HG02884 (cell line): ENCODE data around the gene KATNAL2.
"Not testable (repeated sequence)": the region's sequence is repeated elsewhere in the genome, so short reads cannot be mapped to it uniquely, and the experiment has no call there.

Experiments used
- ATAC-seq: cut with Tn5 transposase; IDR thresholded peaks from one replicate; pipeline ENCODE4 v1.9.1; 2021; ENCODE audit warnings: mild to moderate bottlenecking, moderate library complexity; ENCODE audit not compliant: unreplicated experiment

KATNAL2 gene

DNA sequence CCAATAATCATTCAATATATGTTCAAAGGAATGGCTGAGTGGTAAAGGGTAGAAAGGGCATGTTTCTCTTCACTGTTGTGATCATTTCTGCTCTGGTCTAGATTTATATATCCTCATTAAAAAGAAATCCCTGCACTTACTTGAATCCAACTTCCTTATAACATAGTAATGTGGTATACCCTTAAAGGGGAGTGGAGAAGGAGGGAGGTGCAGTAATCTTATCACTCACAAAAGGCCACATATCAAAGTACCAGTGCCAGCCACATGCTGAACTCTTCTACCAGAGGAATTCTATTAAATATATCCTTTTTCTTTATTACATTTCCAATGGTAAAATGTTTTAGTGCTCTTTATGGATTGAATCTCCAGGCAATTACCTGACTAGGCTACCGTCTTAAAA lies 3.3 kb downstream of the KATNAL2 start:
- ATAC-seq: no peak

DNA sequence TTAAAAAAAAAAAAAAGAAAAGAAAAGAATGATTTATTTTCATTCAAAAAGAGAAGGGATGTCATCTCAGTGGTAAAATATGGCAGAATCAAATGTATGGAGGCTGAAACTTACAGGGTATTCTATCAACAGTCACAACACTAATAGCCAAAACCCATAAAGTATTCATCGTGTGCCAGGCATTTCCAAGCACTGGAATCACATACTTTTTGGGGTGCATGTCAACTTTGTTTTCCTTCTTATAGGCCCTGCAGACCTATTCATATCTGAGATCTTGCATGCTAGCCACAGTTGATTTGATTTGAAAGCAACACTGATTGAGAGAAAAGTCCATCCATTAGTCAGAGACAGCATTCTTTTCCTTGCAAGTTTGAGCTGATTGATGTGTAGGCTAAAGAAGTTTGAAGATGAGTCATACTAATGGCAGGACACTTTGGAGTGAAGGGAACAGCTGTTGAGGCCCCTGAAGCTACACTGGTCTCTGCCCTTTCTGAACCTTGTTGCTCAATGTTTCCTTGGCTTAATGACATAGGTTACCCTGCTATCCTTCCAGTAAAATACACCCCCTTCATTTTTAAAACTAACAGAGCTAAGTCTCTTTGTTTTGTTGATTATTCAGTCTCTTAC lies 22.0 kb downstream of the KATNAL2 start:
- no peak for ATAC-seq

DNA sequence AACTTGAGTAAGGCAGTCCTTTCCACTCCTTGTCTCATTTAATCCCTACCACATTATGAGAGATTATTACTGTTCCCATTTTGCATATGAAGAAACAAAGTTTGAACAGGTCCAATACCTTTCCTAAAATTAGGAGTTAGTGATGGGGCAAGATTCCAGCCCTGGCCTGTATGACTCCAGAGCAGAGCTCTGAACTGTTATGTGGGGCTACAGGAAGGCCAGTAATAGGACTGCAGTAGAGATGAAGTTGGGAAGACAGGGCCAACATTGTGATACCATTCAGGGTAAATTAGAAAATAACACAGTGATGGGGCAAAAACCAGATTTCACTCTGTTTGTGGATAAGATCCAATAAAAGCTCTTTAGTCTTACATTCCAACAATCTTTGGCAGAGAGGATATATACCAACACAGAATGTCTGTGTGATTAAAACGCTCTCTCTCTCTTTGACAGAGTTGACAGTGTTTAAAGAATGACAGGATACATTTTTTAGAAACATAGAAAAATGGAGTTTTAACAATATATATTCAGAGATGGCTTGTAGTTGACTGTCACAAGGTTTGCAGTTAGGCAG lies 22.7 kb downstream of the KATNAL2 start:
- ATAC-seq: no peak

DNA sequence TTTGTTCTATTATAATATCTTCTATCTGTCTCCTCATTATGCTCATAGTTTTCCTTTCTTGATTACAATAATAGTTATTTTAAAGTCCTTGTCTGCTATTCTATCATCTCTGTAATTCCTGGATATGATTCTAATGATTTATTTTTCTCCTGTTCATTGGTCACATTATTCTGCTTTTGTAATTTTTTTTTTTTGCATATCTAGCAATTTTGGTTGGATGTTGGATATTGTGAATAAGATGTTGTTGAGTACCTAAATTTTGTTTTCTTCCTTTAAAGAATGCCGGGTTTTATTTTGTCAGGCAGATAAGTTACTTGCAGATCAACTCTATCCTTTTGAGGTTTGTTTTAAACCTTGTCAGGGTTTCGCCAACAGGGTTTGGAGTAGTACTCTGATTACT lies 25.2 kb downstream of the KATNAL2 start:
- ATAC-seq: no peak

DNA sequence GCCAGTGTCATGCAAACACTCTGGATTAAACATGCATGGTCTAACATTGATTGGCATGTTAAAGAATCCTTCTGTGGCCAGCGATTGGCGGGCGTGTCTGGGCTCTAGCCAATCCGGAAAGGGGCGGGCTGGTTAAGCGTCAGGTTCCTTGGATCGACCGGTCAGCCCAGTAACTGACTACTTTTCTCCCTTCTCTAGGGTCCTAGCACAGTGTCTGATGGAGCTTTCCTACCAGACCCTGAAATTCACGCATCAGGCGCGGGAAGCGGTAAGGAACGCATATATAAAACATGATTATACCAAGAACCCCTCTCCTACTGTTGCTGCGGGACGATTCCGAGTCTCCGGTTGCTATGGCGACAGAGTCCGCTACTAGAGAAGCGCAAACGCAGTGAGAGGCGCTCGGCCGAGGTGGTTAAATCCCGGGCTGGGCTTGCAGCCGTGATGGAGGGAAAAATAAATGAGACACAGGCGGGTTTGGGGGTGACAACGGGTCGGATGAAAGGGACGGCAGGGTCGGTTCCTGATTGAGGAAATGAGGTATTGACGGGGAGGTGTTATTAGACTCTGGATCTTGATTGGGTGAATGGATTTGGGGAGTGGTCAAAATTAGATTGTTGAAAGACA lies 29.4 kb downstream of the KATNAL2 start:
- peak; percentile 98 for ATAC-seq

DNA sequence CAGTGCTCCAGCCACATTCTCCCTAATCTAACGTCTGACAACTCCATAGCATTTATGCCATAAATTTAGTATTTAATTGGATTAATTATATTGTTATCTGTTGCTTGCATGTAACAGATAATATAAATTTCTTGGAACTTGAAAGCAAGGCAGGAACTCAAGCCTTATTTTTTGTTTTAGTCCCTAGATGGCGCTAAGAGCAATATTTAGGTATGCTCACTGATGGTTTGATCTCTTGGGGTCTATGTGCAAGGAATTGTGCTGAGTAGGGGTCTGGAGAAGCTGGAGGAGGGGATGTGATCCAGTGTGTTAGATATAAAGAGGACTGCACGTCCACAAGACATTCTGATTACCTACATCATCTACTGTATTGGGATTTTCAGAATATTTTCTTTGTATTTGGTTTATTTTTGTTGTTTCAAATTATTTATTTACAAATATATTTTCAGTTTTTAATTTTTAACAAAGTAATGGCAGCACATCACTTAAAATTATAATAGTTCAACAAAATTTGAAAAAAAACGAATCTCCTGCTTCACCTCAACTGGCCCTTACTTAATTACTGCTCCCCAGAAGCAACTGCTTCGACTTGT lies 32.8 kb downstream of the KATNAL2 start:
- ATAC-seq: no peak

DNA sequence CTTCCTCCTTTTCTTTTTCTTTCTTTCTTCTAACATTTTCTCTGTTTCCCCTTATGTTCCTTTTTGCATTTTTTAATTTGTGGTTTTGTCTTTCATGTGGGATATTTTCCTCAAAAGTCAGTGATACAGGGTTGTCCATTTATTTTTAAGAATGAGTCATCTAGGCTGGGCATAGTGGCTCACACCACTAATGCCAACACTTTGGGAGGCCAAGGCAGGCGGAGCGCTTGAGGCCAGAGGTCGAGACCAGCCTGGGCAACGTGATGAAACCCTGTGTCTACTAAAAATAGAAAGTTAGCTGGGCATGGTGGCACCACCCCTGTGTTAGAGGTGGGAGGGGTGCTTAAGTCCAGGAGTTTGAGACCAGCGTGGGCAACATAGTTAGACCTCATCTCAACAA lies 35.8 kb downstream of the KATNAL2 start:
- no peak for ATAC-seq

DNA sequence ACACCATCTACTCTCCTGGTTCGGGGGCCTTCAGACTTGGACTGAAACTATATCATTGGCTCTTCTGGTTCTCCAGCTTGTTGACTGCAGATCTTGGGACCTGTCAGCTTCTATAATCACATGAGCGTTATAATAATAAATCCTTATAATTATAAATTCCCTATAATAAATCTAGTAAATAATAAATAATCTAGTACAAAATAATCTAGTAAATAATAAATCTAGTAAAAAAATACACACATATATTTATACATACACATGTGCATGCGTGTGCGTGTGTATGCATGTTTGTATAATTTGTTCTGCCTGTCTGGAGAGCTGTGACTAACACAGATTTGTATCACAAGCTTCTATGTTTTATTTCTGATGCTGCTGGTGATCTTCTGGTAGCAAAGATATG lies 40.8 kb downstream of the KATNAL2 start:
- no peak for ATAC-seq

DNA sequence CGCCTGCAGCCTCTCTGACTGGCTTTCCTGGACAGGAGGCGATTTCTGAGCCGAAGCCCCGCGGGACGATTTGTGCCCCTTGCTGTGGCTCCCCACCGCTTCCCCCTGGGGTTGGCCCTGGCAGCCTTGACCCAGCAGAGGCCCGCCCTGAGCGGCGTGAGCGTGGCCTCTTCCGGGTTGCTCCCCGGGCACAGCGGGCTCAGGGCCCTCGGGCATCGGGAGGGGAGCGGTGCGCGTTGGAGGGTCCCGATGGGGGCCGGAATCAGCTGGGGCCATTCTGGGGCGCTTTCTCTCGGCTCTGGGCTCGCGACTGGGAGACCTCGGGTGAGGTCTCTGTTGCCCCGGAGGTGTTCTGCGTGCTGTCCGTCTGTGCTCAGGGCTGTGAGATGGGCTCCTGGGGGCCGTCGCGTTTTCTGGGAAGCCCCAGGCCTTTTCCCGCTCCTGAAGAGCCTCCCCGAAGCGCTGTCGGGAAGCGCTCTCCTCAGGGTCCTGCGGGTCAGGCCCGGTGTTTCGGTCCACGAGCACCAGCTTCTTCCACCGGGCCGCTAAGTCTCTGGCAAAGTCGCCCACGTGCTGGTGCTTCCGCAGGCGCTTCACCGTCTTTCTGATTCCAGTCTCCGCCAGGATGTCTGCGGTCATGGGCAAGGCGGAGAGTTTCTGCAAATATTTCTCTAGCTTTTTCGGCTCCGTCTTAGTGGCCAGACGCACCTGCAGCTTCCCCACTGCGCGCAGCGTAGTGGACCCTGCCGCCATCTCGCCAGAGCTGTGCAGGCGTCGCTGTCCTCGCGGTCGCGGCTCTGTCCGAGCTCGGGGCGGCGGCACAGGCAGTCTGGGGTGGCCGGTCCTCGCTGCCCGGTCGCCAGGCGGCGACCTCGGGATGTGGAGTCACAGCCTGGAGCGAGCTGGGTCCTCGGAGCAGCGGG lies 46.5 kb downstream of the KATNAL2 start:
- not testable (repeated sequence) for ATAC-seq

DNA sequence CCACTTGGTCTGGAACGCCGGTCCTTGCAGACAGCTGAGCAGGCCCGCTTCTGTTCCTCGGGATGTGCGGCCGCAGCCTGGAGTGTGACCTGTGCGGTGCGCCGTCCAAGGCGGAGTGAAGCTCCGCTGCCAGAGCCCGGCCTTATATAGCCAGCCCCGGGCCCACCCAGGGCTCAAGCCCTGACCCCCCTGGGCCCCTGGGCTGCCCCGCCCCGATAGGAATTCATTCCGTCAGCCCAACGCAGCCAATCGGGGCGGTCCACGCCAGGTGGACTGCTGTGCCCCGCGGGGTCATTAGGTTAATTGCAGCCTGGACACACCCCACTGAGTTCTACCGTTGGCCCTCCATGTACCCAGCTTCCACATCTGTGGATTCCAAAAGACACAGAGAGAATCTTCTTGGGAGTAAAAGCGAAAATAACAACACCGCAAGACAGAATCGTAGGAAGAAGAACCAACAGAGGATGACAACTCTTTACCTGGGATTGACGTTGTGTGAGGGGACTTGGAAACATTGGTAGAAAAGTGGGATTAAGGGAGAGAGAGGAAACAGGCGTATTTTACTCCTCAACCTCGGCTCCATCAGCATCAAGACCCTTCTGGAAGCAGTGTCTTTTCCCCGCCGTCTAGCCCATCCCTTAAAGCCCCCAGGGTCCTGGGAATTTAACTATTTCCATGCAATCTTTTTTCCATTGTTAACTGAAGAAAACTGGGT lies 47.3 kb downstream of the KATNAL2 start:
- not testable (repeated sequence) for ATAC-seq

DNA sequence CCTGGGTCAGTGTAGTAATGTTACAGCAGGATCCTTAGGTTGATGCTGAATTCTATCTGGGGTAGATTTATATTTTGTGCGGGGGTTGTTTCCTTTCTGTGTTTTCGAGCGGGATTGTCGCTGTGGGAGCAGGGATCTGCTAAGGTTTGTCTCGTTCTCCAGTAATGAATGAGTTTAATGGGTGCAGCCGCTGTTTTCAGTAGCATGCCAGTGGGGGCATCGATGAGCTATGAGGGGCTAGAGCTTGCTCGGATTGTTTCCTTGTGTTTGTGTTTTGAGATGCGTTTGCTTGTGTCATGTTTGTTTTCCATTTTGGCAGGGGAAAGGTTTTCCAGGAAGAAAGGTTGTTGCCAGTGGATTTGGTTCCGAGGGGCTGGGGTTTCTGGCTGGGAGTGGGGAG lies 48.9 kb downstream of the KATNAL2 start:
- ATAC-seq: not testable (repeated sequence)

DNA sequence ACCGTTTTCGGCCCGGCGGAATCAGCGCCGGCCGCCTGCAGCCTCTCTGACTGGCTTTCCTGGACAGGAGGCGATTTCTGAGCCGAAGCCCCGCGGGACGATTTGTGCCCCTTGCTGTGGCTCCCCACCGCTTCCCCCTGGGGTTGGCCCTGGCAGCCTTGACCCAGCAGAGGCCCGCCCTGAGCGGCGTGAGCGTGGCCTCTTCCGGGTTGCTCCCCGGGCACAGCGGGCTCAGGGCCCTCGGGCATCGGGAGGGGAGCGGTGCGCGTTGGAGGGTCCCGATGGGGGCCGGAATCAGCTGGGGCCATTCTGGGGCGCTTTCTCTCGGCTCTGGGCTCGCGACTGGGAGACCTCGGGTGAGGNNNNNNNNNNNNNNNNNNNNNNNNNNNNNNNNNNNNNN lies 52.1 kb downstream of the KATNAL2 start:
- not testable (repeated sequence) for ATAC-seq

DNA sequence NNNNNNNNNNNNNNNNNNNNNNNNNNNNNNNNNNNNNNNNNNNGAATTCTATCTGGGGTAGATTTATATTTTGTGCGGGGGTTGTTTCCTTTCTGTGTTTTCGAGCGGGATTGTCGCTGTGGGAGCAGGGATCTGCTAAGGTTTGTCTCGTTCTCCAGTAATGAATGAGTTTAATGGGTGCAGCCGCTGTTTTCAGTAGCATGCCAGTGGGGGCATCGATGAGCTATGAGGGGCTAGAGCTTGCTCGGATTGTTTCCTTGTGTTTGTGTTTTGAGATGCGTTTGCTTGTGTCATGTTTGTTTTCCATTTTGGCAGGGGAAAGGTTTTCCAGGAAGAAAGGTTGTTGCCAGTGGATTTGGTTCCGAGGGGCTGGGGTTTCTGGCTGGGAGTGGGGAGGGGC lies 102.5 kb downstream of the KATNAL2 start:
- ATAC-seq: not testable (repeated sequence)

DNA sequence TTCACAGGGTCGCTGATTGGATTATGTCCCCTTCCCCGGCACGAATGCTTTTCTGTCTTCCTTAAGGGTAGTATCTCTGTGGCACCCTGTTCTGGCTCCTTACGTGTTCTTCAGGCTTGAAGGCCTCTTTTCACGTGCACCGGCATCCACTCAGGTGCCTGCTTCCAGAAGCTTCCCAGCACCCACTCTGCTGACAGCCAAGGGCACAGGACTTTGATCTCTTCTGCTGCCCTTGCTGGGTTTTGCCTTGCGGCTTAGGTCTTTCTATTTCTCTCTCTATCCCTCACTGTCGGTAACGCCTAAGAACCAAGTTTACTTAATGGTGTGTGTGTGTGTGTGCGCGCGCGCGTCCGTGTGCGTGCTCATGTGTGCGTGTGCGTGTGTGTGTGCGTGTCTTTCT lies 103.4 kb downstream of the KATNAL2 start:
- ATAC-seq: not testable (repeated sequence)

DNA sequence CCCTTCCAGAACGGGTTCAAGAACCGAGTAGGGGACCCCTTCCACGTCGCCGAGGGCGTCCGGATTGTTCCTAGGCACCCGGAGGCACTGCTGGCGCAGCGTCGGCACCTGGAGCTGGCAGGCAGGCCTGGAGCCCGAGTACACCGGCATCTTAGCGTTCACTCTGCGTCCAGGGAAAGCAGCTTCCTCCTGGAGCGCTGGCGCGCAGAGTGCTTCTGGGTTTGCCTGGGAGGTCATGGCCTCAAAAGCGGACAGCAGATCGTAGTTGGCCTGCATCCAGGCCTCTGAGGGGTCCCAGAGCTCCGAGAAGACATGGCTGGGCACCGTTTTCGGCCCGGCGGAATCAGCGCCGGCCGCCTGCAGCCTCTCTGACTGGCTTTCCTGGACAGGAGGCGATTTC lies 105.4 kb downstream of the KATNAL2 start:
- not testable (repeated sequence) for ATAC-seq

DNA sequence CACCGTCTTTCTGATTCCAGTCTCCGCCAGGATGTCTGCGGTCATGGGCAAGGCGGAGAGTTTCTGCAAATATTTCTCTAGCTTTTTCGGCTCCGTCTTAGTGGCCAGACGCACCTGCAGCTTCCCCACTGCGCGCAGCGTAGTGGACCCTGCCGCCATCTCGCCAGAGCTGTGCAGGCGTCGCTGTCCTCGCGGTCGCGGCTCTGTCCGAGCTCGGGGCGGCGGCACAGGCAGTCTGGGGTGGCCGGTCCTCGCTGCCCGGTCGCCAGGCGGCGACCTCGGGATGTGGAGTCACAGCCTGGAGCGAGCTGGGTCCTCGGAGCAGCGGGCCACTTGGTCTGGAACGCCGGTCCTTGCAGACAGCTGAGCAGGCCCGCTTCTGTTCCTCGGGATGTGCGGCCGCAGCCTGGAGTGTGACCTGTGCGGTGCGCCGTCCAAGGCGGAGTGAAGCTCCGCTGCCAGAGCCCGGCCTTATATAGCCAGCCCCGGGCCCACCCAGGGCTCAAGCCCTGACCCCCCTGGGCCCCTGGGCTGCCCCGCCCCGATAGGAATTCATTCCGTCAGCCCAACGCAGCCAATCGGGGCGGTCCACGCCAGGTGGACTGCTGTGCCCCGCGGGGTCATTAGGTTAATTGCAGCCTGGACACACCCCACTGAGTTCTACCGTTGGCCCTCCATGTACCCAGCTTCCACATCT lies 106.5 kb downstream of the KATNAL2 start:
- not testable (repeated sequence) for ATAC-seq

DNA sequence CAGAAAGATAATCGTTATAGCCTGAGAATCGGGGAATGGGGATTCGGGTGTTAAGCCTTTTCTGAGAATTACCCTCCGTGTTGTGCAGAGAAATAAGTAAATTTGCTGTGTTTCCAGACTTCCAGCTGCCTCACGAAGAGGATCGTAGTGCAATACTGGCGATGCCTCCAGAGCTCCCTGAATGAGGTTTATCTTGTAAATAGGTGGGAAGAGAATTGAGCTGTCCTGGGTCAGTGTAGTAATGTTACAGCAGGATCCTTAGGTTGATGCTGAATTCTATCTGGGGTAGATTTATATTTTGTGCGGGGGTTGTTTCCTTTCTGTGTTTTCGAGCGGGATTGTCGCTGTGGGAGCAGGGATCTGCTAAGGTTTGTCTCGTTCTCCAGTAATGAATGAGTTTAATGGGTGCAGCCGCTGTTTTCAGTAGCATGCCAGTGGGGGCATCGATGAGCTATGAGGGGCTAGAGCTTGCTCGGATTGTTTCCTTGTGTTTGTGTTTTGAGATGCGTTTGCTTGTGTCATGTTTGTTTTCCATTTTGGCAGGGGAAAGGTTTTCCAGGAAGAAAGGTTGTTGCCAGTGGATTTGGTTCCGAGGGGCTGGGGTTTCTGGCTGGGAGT lies 108.3 kb downstream of the KATNAL2 start:
- not testable (repeated sequence) for ATAC-seq

DNA sequence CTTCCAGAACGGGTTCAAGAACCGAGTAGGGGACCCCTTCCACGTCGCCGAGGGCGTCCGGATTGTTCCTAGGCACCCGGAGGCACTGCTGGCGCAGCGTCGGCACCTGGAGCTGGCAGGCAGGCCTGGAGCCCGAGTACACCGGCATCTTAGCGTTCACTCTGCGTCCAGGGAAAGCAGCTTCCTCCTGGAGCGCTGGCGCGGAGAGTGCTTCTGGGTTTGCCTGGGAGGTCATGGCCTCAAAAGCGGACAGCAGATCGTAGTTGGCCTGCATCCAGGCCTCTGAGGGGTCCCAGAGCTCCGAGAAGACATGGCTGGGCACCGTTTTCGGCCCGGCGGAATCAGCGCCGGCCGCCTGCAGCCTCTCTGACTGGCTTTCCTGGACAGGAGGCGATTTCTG lies 111.3 kb downstream of the KATNAL2 start:
- ATAC-seq: not testable (repeated sequence)

DNA sequence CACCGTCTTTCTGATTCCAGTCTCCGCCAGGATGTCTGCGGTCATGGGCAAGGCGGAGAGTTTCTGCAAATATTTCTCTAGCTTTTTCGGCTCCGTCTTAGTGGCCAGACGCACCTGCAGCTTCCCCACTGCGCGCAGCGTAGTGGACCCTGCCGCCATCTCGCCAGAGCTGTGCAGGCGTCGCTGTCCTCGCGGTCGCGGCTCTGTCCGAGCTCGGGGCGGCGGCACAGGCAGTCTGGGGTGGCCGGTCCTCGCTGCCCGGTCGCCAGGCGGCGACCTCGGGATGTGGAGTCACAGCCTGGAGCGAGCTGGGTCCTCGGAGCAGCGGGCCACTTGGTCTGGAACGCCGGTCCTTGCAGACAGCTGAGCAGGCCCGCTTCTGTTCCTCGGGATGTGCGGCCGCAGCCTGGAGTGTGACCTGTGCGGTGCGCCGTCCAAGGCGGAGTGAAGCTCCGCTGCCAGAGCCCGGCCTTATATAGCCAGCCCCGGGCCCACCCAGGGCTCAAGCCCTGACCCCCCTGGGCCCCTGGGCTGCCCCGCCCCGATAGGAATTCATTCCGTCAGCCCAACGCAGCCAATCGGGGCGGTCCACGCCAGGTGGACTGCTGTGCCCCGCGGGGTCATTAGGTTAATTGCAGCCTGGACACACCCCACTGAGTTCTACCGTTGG lies 112.4 kb downstream of the KATNAL2 start:
- not testable (repeated sequence) for ATAC-seq
